ENCODE data around the gene RIMS1. TPM values are rescaled to one million over a fixed set of nuclear protein-coding genes. Genes with fewer than 3 reads are reported as not detected.

Gene RIMS1
- total RNA-seq, 1 experiment from 2014 or later, result 0.51 TPM

GRCh38 chr6:71965404-71965803, 79.1 kb downstream of the RIMS1 start:
- H3K9me3 ChIP-seq (ENCODE audit: low read length), result no peaks in the 10 kb centered on the region
- H3K4me2 ChIP-seq (ENCODE audit: low read length), result no peak overlapping the region
- no peaks in the 10 kb centered on the region for H3K79me2 ChIP-seq (ENCODE audit: low read length)
- no peak overlapping the region for H2AFZ ChIP-seq (ENCODE audit: low read length)
- no peak overlapping the region for H3K9ac ChIP-seq (ENCODE audit: low read length)
- H3K9me2 ChIP-seq (replicated peaks; ENCODE audit: low read length), result no peaks in the 10 kb centered on the region
- no peak overlapping the region for H3K4me3 ChIP-seq (ENCODE audit: low read length)
- H3F3A ChIP-seq (ENCODE audit: low read length, unreplicated experiment), result no peaks in the 10 kb centered on the region
- BruUV-seq (replicated peaks), result no TSS peak
- intact Hi-C loops (cut with micrococcal nuclease), result no loop called here
- H3K4me1 ChIP-seq (ENCODE audit: insufficient read depth, low read length), result no peaks in the 10 kb centered on the region
- TF ChIP-seq CTCF (conservative IDR thresholded peaks at IDR 0.05; ENCODE audit: low read depth, low read length) (no peak), EZH2phosphoT487 (IDR thresholded peaks at IDR 0.05; ENCODE audit: borderline replicate concordance, low read length) (no peak), EZH2 (IDR thresholded peaks at IDR 0.05; ENCODE audit: low read length, unreplicated experiment) (no peak)
- H3K27me3 ChIP-seq (ENCODE audit: low read length), result peaks cover 8% of the 10 kb centered on the region; the same call in 1 of the 2 replicates
- CTCF ChIA-PET, result no interaction called here
- no peaks in the 10 kb centered on the region for H4K20me1 ChIP-seq (ENCODE audit: low read length)
- H3K27ac ChIP-seq (ENCODE audit: low read length), result no peak overlapping the region
- no peaks in the 10 kb centered on the region for H3K36me3 ChIP-seq (ENCODE audit: low read depth, low read length)
- POLR2A ChIA-PET (ENCODE audit: unreplicated experiment), result no interaction called here
- DNase-seq, result no peak
- no peak for ATAC-seq

- BruUV-seq (replicated peaks), result no TSS peak
These were observed 81.1 kb downstream of the RIMS1 start for GRCh38 chr6:71967436-71967835.

More at GRCh38 chr6:71967436-71967835, 81.1 kb downstream of the RIMS1 start:
- H3K9ac ChIP-seq (ENCODE audit: low read length), result no peak overlapping the region
- peaks cover 8% of the 10 kb centered on the region; the same call in 1 of the 2 replicates for H3K27me3 ChIP-seq (ENCODE audit: low read length)
- no peak overlapping the region for H3K4me3 ChIP-seq (ENCODE audit: low read length)
- no peaks in the 10 kb centered on the region for H3K9me2 ChIP-seq (replicated peaks; ENCODE audit: low read length)
- H3K4me1 ChIP-seq (ENCODE audit: insufficient read depth, low read length), result no peaks in the 10 kb centered on the region
- no peak overlapping the region for H3K4me2 ChIP-seq (ENCODE audit: low read length)
- H3F3A ChIP-seq (ENCODE audit: low read length, unreplicated experiment), result no peaks in the 10 kb centered on the region
- H3K36me3 ChIP-seq (ENCODE audit: low read depth, low read length), result no peaks in the 10 kb centered on the region
- no peak overlapping the region for H3K27ac ChIP-seq (ENCODE audit: low read length)
- DNase-seq (no peak), ATAC-seq (no peak)
- H2AFZ ChIP-seq (ENCODE audit: low read length), result no peak overlapping the region
- TF ChIP-seq CTCF (conservative IDR thresholded peaks at IDR 0.05; ENCODE audit: low read depth, low read length) (no peak), EZH2 (IDR thresholded peaks at IDR 0.05; ENCODE audit: low read length, unreplicated experiment) (no peak), EZH2phosphoT487 (IDR thresholded peaks at IDR 0.05; ENCODE audit: borderline replicate concordance, low read length) (no peak)
- H4K20me1 ChIP-seq (ENCODE audit: low read length), result no peaks in the 10 kb centered on the region
- no peaks in the 10 kb centered on the region for H3K79me2 ChIP-seq (ENCODE audit: low read length)
- intact Hi-C loops (cut with micrococcal nuclease), result no loop called here
- no peaks in the 10 kb centered on the region for H3K9me3 ChIP-seq (ENCODE audit: low read length)
- ChIA-PET CTCF (no interaction called here), POLR2A (ENCODE audit: unreplicated experiment) (no interaction called here)

Data from PC-3 (cell line).